A673 (cell line): ENCODE measurements around the gene ICAM2. TPM values are rescaled to one million over a fixed set of nuclear protein-coding genes. Genes with fewer than 3 reads are reported as not detected.
A peak's percentile ranks its signal among the peaks of the same experiment; 100 is the strongest.

ENCODE experiments used
- BruUV-seq: library from RNA; stranded (reverse); fragments of 400-500 nt; replicated peaks from 2 replicates; lab custom pipeline; 2021; lab: Mats Ljungman, UMichigan
- CTCF ChIA-PET: fragments of 300-600 bp; sonication (Branson Sonifier 250); formaldehyde crosslinking; loops from one replicate; lab custom pipeline; 2022; ENCODE audit warnings: antibody characterized with exemption; lab: Charles Lee
- POLR2A ChIA-PET: fragments of 300-600 bp; sonication (Branson Sonifier 250); formaldehyde crosslinking; loops from one replicate; lab custom pipeline; 2022; ENCODE audit warnings: antibody characterized with exemption; ENCODE audit not compliant: low non-redundant PET; lab: Charles Lee
- DNase-seq: peaks from one replicate; pipeline ENCODE4 v3.0.0-alpha.2; 2015; ENCODE audit warnings: low spot score
- H3K27ac ChIP-seq: fragments of 200-600 bp; sonication (generic); 2 replicates; pipeline ENCODE4 v1.5.1; 2016; ENCODE audit warnings: mixed run types, low read depth, mild to moderate bottlenecking, mixed read lengths, antibody characterized with exemption, low read length; ENCODE audit not compliant: poor library complexity, severe bottlenecking
- H3K27me3 ChIP-seq: fragments of 200-600 bp; sonication (generic); replicated peaks from 2 replicates; pipeline ENCODE4 v1.6.1; 2017; ENCODE audit warnings: mixed run types, low read depth, mild to moderate bottlenecking, mixed read lengths, antibody characterized with exemption, low read length; ENCODE audit not compliant: insufficient read depth, poor library complexity
- H3K36me3 ChIP-seq: fragments of 200-600 bp; sonication (generic); 2 replicates; pipeline ENCODE4 v1.6.1; 2016; ENCODE audit warnings: mixed run types, mild to moderate bottlenecking, mixed read lengths, antibody characterized with exemption, low read length; ENCODE audit not compliant: insufficient read depth, poor library complexity, severe bottlenecking
- H3K4me1 ChIP-seq: fragments of 200-600 bp; sonication (generic); 2 replicates; pipeline ENCODE4 v1.6.1; 2017; ENCODE audit warnings: mixed run types, mild to moderate bottlenecking, mixed read lengths, antibody characterized with exemption, low read length; ENCODE audit not compliant: insufficient read depth, poor library complexity, severe bottlenecking
- H3K4me3 ChIP-seq: fragments of 200-600 bp; sonication (generic); 2 replicates; pipeline ENCODE4 v1.5.1; 2016; ENCODE audit warnings: low read depth, mixed run types, mild to moderate bottlenecking, mixed read lengths, low read length; ENCODE audit not compliant: poor library complexity, severe bottlenecking
- H3K9me3 ChIP-seq: fragments of 200-600 bp; sonication (generic); 2 replicates; pipeline ENCODE4 v1.6.1; 2016; ENCODE audit warnings: mixed run types, low read depth, mild to moderate bottlenecking, mixed read lengths, antibody characterized with exemption, low read length; ENCODE audit not compliant: poor library complexity, severe bottlenecking
- EZH2 ChIP-seq: fragments of 200-600 bp; sonication (generic); IDR thresholded peaks from 2 replicates; pipeline ENCODE4 v1.6.1; 2017; ENCODE audit warnings: borderline replicate concordance, low read depth, mild to moderate bottlenecking, mixed read lengths, antibody characterized with exemption, low read length; ENCODE audit not compliant: poor library complexity, severe bottlenecking
- intact Hi-C: fragments of 100-400 bp; cut with micrococcal nuclease; formaldehyde crosslinking; loops from one replicate; pipeline ENCODE4 v1.10.0; 2022; ENCODE audit not compliant: unreplicated experiment
- total RNA-seq: library from RNA; stranded (reverse); gene quantifications from 2 replicates; pipeline ENCODE4 v1.2.3, GENCODE V29; 2021
- TF ChIP-seq, protein P1 (sequence below): fragments of 300-800, 200-600 bp; sonication (generic); conservative IDR thresholded peaks from 2 replicates; pipeline ENCODE4 v1.5.1; 2017; ENCODE audit warnings: low read depth, mild to moderate bottlenecking, antibody characterized with exemption, low read length, moderate library complexity, mixed read lengths

The ICAM2 gene
- total RNA-seq, 1 experiment from 2014 or later: 0.99 TPM

DNA sequence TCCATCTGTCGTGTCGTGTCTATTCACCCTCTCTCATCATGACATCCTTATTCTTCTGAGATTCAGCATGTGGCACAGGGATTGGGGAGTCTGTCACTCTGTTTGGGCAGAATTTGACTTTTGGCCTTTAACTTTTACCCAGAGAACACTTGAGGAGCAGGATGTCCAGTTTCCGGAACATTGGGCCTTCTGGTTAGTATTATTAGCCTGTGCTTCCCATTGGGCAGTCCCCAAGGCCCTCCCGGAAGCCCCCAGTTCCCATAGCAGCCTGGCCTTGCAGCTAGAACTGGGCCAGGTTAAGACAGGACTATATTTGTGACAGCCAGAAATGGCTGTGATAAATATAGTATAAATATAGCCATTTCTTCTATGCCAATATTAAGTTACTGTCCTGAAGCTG is 57.3 kb downstream of the ICAM2 start:
- no TSS peak for BruUV-seq
- CTCF ChIA-PET: interaction anchor here (0.5 kb wide), 1 partner anchor 23 kb away, joined by 4 read pairs; no protein-coding TSS in a partner anchor

GRCh38 chr17:63962298-63962744 is 58.1 kb downstream of the ICAM2 start:
- intact Hi-C loops: no loop called here
- TF ChIP-seq, protein P1, sequence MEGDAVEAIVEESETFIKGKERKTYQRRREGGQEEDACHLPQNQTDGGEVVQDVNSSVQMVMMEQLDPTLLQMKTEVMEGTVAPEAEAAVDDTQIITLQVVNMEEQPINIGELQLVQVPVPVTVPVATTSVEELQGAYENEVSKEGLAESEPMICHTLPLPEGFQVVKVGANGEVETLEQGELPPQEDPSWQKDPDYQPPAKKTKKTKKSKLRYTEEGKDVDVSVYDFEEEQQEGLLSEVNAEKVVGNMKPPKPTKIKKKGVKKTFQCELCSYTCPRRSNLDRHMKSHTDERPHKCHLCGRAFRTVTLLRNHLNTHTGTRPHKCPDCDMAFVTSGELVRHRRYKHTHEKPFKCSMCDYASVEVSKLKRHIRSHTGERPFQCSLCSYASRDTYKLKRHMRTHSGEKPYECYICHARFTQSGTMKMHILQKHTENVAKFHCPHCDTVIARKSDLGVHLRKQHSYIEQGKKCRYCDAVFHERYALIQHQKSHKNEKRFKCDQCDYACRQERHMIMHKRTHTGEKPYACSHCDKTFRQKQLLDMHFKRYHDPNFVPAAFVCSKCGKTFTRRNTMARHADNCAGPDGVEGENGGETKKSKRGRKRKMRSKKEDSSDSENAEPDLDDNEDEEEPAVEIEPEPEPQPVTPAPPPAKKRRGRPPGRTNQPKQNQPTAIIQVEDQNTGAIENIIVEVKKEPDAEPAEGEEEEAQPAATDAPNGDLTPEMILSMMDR: no peak
- no peak for TF ChIP-seq EZH2

More for the DNA sequence above, 57.3 kb downstream of the ICAM2 start:
- H3K4me3 ChIP-seq: no peak overlapping the region
- H3K9me3 ChIP-seq: no peaks in the 10 kb centered on the region
- H3K36me3 ChIP-seq: no peaks in the 10 kb centered on the region
- POLR2A ChIA-PET: no interaction called here
- H3K27ac ChIP-seq: no peak overlapping the region
- TF ChIP-seq, protein P1: no peak
- TF ChIP-seq EZH2: no peak
- intact Hi-C loops: no loop called here
- DNase-seq: no peak
- H3K4me1 ChIP-seq: no peaks in the 10 kb centered on the region
- H3K27me3 ChIP-seq: no peaks in the 10 kb centered on the region

DNA sequence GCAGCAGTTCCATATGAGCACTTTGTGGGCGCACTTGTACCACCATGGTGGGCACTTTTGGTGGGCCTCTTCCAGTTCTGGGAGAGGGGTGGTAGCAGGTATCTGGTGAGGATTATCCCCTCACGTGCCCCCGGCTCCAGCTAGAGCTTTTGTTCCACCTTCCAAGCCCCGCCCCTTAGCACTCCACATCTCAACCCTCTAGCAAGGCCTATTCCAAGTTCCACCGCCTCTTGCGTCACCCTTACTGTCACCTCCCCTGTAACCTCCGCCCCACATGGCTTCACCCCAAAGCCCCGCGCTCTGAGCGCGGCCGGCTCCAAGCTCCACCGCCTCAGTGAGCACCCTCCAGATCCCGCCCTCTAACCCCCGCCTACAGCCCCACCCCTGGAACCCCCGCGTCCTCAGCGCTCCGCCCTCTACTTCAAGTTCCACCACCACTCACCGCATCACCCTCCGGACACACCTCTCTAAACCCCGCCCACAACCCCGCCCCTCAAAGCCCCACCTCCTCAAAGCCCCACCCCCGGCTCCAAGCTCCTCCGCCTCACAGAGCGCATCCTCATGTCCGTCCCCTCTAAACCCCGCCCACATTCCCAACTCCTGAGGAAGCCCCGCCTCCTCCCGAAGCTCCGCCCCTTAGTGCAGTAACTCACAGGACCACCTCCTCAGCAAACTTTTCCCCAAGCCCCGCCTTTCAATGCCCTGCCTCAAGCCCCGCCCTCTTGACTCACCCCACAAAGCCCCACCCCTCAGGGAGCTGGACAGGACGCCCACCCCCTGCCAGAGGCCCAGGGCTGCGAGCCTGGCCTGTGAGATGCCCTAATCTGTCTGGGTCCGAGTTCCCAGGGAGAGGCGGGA is 58.8 kb downstream of the ICAM2 start:
- intact Hi-C loops: no loop called here
- no peaks in the 10 kb centered on the region for H3K36me3 ChIP-seq
- no peaks in the 10 kb centered on the region for H3K27me3 ChIP-seq
- no TSS peak for BruUV-seq
- no peak overlapping the region for H3K27ac ChIP-seq
- no peaks in the 10 kb centered on the region for H3K9me3 ChIP-seq
- no peaks in the 10 kb centered on the region for H3K4me1 ChIP-seq
- TF ChIP-seq EZH2: no peak
- TF ChIP-seq, protein P1: no peak
- CTCF ChIA-PET: interaction anchor here (0.6 to 0.9 kb wide), 6 partner anchors 38 to 653 kb away, joined by 3 to 11 read pairs (median 6); no protein-coding TSS in a partner anchor
- peak; percentile 91 for DNase-seq
- POLR2A ChIA-PET: no interaction called here
- peak overlapping the region; percentile 28 for H3K4me3 ChIP-seq

More at GRCh38 chr17:63962298-63962744, 58.1 kb downstream of the ICAM2 start:
- no TSS peak for BruUV-seq
- H3K27me3 ChIP-seq: no peaks in the 10 kb centered on the region
- no peak for DNase-seq
- ChIA-PET CTCF (interaction anchor here (0.6 to 0.9 kb wide), 4 partner anchors 39 to 172 kb away, joined by 3 to 11 read pairs (median 4); no protein-coding TSS in a partner anchor), POLR2A (no interaction called here)
- H3K4me3 ChIP-seq: no peak overlapping the region
- no peaks in the 10 kb centered on the region for H3K9me3 ChIP-seq
- no peaks in the 10 kb centered on the region for H3K36me3 ChIP-seq
- H3K27ac ChIP-seq: no peak overlapping the region
- H3K4me1 ChIP-seq: no peaks in the 10 kb centered on the region
